Liver (tissue), 9 donors: ENCODE results near the gene GUCY2D. TPM values are rescaled to one million over a fixed set of nuclear protein-coding genes. Genes with fewer than 3 reads are reported as not detected.

Experiments used
- DNase-seq: peaks from one replicate; pipeline ENCODE4 v3.0.0-alpha.2; 2017; ENCODE audit warnings: low spot score
- H3K27ac ChIP-seq, 2 donors: one replicate each; pipeline ENCODE4 v1.7.0; 2013; ENCODE audit warnings: inconsistent platforms in 2 of 2, low read length in 2 of 2, control low read depth in 1 of 2, low read depth in 1 of 2, mild to moderate bottlenecking in 1 of 2
- H3K27me3 ChIP-seq, 4 donors: one replicate each; pipeline versions ENCODE4 v1.6.1 to v1.7.0; 2013; ENCODE audit warnings: low read length in 3 of 4, inconsistent platforms in 1 of 4, mild to moderate bottlenecking in 1 of 4, moderate library complexity in 1 of 4; ENCODE audit not compliant: control insufficient read depth in 4 of 4, insufficient read depth in 4 of 4
- H3K36me3 ChIP-seq, 4 donors: one replicate each; pipeline versions ENCODE4 v1.6.1 to v1.7.0; 2013; ENCODE audit warnings: low read length in 3 of 4, mild to moderate bottlenecking in 3 of 4, low read depth in 1 of 4, moderate library complexity in 1 of 4; ENCODE audit not compliant: control insufficient read depth in 4 of 4, insufficient read depth in 3 of 4
- H3K4me1 ChIP-seq, 4 donors: one replicate each; pipeline versions ENCODE4 v1.6.1 to v1.7.0; 2013; ENCODE audit warnings: low read length in 3 of 4, mild to moderate bottlenecking in 3 of 4, moderate library complexity in 1 of 4; ENCODE audit not compliant: control insufficient read depth in 4 of 4, insufficient read depth in 4 of 4
- H3K4me3 ChIP-seq, 3 donors: one replicate each; pipeline versions ENCODE4 v1.6.1 to v1.7.0; 2013; ENCODE audit warnings: low read length in 3 of 3, control low read depth in 1 of 3, low read depth in 1 of 3, mild to moderate bottlenecking in 1 of 3
- H3K9ac ChIP-seq, 2 donors: one replicate each; pipeline ENCODE4 v1.7.0; 2013; ENCODE audit warnings: low read length in 2 of 2, mild to moderate bottlenecking in 2 of 2, moderate library complexity in 2 of 2, control low read depth in 1 of 2, low read depth in 1 of 2
- H3K9me3 ChIP-seq, 4 donors: one replicate each; pipeline versions ENCODE4 v1.6.1 to v1.7.0; 2013; ENCODE audit warnings: low read length in 3 of 4; ENCODE audit not compliant: control insufficient read depth in 4 of 4
- EGR1 ChIP-seq, 2 donors: IDR thresholded peaks; 2 replicates each; pipeline ENCODE4 v1.6.1; 2016 to 2018; ENCODE audit warnings: antibody characterized with exemption in 2 of 2, low read depth in 2 of 2
- FOXA1 ChIP-seq: IDR thresholded peaks from 2 replicates; pipeline ENCODE4 v1.6.1; 2016; ENCODE audit warnings: antibody characterized with exemption
- FOXA2 ChIP-seq: IDR thresholded peaks from 2 replicates; pipeline ENCODE4 v1.6.1; 2016; ENCODE audit warnings: antibody characterized with exemption
- GABPA ChIP-seq, 2 donors: IDR thresholded peaks in 1 of 2; conservative IDR thresholded peaks in 1 of 2; 2 replicates each; pipeline ENCODE4 v1.6.1; 2016; ENCODE audit warnings: antibody characterized with exemption in 2 of 2, mild to moderate bottlenecking in 1 of 2, moderate library complexity in 1 of 2
- HNF4A ChIP-seq, 2 donors: conservative IDR thresholded peaks; 2 replicates each; pipeline ENCODE4 v1.6.1; 2016; ENCODE audit warnings: antibody characterized with exemption in 2 of 2, mild to moderate bottlenecking in 2 of 2
- HNF4G ChIP-seq: IDR thresholded peaks from 2 replicates; pipeline ENCODE4 v1.6.1; 2016; ENCODE audit warnings: antibody characterized with exemption
- JUND ChIP-seq, 2 donors: IDR thresholded peaks; 2 replicates each; pipeline ENCODE4 v1.6.1; 2016; ENCODE audit warnings: antibody characterized with exemption in 2 of 2
- NR2F2 ChIP-seq: IDR thresholded peaks from 2 replicates; pipeline ENCODE4 v1.6.1; 2016; ENCODE audit warnings: antibody characterized with exemption
- RAD21 ChIP-seq, 2 donors: IDR thresholded peaks; 2 replicates each; pipeline ENCODE4 v1.6.1; 2016; ENCODE audit warnings: antibody characterized with exemption in 2 of 2, mild to moderate bottlenecking in 2 of 2
- RXRA ChIP-seq, 2 donors: IDR thresholded peaks; 2 replicates each; pipeline ENCODE4 v1.6.1; 2017 to 2018; ENCODE audit warnings: antibody characterized with exemption in 2 of 2, mild to moderate bottlenecking in 1 of 2
- SP1 ChIP-seq: IDR thresholded peaks from 2 replicates; pipeline ENCODE4 v1.6.1; 2018; ENCODE audit warnings: antibody characterized with exemption, mild to moderate bottlenecking
- TAF1 ChIP-seq: conservative IDR thresholded peaks from 2 replicates; pipeline ENCODE4 v1.6.1; 2016; ENCODE audit warnings: antibody characterized with exemption, mild to moderate bottlenecking
- YY1 ChIP-seq: IDR thresholded peaks from 2 replicates; pipeline ENCODE4 v1.6.1; 2016; ENCODE audit warnings: antibody characterized with exemption, mild to moderate bottlenecking
- WGBS: extraction: QIAGEN DNeasy Blood & Tissue Kit; methylation state at CpG from one replicate; pipeline ENCODE4 v1.1.7; 2013; 5-methylcytosine and 5-hydroxymethylcytosine counted together
- polyA plus RNA-seq, 2 donors: library from polyadenylated mRNA; stranded (reverse) in 1 of 2; unstranded in 1 of 2; fragments of 200-250 nt in 1 of 2; fragments of >200 nt in 1 of 2; fragmentation: Nextera tagmentation in 1 of 2; extraction: Ambion mirVana in 1 of 2; gene quantifications; one replicate each; pipeline versions ENCODE4 v1.2.1 to v1.2.3, GENCODE V29; 2013 to 2015
- total RNA-seq, 2 donors: library from RNA; depleted of rRNA; stranded (reverse); fragments of >200 nt; gene quantifications; one replicate each; pipeline ENCODE4 v1.2.3, GENCODE V29; 2014
- TF ChIP-seq, protein P1 (sequence below): IDR thresholded peaks from 2 replicates; pipeline ENCODE4 v1.6.1; 2016; ENCODE audit warnings: antibody characterized with exemption
- TF ChIP-seq, protein P2 (sequence below): IDR thresholded peaks from 2 replicates; pipeline ENCODE4 v1.6.1; 2016; ENCODE audit warnings: antibody characterized with exemption
- TF ChIP-seq, protein P3 (sequence below): fragments of 150-350 bp; IDR thresholded peaks from 2 replicates; pipeline ENCODE4 v1.5.1; 2017; ENCODE audit warnings: improper control_type of control experiment, low read depth, low read length; ENCODE audit not compliant: missing input control
- TF ChIP-seq, protein P4 (sequence below): IDR thresholded peaks from 2 replicates; pipeline ENCODE4 v1.6.1; 2016; ENCODE audit warnings: antibody characterized with exemption
- TF ChIP-seq, protein P5 (sequence below): IDR thresholded peaks from 2 replicates; pipeline ENCODE4 v1.6.1; 2016; ENCODE audit warnings: antibody characterized with exemption, mild to moderate bottlenecking
- donor health status: healthy.
- donor health status: healthy.
- donor health status: healthy.
- donor health status: healthy.
- donor health status: healthy.

GUCY2D gene
- total and polyA plus RNA-seq, 4 donors, result 0.09 to 0.14 TPM; not detected in 2

DNA sequence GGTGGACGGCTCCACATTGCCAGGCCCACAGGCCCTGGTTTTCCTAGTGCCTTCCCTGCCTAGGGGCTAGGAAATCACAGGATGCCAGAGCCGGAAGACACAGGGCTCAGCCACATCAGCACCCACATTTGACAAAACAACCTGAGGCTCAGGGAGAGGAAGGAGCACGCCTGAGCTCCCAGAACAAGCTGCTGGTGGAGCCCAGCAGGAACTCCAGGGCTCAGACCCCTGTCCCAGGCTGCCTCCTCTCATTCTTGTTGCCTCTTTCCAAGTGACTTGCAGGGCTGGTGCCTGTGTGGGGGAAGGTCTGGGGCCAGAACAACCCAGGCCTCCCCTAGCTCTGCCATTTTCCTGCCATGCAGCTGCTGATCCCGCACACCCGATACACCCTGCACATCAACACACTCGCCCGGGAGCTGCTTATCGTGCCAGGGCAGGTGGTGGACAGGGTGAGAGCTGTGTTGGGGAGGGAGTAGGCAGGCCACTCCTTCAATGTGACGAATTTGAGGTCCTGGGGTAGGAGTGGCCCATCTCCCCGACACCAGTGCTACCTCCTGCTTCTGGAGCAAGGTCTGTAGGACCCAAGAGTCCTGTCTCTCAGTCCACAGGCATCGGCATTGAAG, 44.0 kb downstream of the GUCY2D start:
- Histone ChIP-seq H3K27ac (no peak overlapping the region), H3K27me3 (no peaks in the 10 kb centered on the region), H3K4me1 (no peaks in the 10 kb centered on the region), H3K9me3 (no peaks in the 10 kb centered on the region), H3K9ac (no peak overlapping the region), H3K36me3 (no peaks in the 10 kb centered on the region), H3K4me3 (no peak overlapping the region)
- WGBS, result 92% methylated on average over 11 of the region's 11 CpGs
- TF ChIP-seq HNF4A (conservative IDR thresholded peaks at IDR 0.05) (no peak), YY1 (no peak), SP1 (no peak), TAF1 (no peak), FOXA1 (no peak), GABPA (IDR thresholded peaks at IDR 0.05 in 1 of 2, conservative IDR thresholded peaks at IDR 0.05 in 1 of 2) (no peak), EGR1 (IDR thresholded peaks at IDR 0.05; ENCODE audit: low read depth in 2 of 2) (no peak), NR2F2 (no peak), JUND (IDR thresholded peaks at IDR 0.05) (no peak), RAD21 (IDR thresholded peaks at IDR 0.05) (no peak), RXRA (IDR thresholded peaks at IDR 0.05) (no peak), HNF4G (no peak), FOXA2 (no peak)
- TF ChIP-seq, protein P1, sequence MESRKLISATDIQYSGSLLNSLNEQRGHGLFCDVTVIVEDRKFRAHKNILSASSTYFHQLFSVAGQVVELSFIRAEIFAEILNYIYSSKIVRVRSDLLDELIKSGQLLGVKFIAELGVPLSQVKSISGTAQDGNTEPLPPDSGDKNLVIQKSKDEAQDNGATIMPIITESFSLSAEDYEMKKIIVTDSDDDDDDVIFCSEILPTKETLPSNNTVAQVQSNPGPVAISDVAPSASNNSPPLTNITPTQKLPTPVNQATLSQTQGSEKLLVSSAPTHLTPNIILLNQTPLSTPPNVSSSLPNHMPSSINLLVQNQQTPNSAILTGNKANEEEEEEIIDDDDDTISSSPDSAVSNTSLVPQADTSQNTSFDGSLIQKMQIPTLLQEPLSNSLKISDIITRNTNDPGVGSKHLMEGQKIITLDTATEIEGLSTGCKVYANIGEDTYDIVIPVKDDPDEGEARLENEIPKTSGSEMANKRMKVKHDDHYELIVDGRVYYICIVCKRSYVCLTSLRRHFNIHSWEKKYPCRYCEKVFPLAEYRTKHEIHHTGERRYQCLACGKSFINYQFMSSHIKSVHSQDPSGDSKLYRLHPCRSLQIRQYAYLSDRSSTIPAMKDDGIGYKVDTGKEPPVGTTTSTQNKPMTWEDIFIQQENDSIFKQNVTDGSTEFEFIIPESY, result no peak
- TF ChIP-seq, protein P2, sequence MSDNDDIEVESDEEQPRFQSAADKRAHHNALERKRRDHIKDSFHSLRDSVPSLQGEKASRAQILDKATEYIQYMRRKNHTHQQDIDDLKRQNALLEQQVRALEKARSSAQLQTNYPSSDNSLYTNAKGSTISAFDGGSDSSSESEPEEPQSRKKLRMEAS, result no peak
- TF ChIP-seq, protein P3, sequence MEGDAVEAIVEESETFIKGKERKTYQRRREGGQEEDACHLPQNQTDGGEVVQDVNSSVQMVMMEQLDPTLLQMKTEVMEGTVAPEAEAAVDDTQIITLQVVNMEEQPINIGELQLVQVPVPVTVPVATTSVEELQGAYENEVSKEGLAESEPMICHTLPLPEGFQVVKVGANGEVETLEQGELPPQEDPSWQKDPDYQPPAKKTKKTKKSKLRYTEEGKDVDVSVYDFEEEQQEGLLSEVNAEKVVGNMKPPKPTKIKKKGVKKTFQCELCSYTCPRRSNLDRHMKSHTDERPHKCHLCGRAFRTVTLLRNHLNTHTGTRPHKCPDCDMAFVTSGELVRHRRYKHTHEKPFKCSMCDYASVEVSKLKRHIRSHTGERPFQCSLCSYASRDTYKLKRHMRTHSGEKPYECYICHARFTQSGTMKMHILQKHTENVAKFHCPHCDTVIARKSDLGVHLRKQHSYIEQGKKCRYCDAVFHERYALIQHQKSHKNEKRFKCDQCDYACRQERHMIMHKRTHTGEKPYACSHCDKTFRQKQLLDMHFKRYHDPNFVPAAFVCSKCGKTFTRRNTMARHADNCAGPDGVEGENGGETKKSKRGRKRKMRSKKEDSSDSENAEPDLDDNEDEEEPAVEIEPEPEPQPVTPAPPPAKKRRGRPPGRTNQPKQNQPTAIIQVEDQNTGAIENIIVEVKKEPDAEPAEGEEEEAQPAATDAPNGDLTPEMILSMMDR, result no peak
- TF ChIP-seq, protein P4, sequence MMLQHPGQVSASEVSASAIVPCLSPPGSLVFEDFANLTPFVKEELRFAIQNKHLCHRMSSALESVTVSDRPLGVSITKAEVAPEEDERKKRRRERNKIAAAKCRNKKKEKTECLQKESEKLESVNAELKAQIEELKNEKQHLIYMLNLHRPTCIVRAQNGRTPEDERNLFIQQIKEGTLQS, result no peak
- DNase-seq, result no peak

DNA sequence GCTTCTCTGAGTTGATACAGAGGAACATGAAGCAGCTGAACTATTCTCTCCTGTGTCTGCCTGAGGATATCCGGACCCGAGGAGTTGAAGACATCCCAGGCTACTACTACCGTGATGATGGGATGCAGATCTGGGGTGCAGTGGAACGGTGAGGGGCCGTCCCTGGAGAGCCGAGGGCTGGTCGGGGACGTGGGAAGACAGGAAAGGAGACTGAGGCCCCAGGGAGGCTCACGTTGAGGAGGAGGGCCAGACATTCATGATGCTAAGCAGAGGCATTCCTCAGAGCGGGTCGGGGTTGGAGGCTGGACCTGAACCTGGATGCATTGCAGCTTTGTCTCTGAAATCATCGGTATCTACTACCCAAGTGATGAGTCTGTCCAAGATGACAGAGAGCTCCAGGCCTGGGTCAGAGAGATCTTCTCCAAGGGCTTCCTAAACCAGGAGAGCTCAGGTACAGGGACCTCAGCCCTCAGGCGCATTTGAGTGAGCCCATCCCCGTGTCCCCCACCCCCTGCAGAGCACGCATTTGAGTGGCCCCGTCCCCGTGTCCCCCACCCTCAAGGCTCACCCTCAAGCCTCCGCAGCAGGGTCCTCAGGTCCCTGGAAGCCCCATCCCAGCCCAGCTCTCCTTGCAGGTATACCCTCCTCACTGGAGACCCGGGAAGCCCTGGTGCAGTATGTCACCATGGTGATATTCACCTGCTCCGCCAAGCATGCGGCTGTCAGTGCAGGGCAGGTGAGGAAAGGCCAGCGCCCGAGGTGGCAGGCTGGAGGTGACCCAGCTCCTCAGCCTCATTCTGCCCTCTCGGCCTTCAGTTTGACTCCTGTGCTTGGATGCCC, 44.7 kb downstream of the GUCY2D start:
- no peak overlapping the region for H3K27ac ChIP-seq
- DNase-seq, result no peak
- no peak overlapping the region for H3K4me3 ChIP-seq
- H3K27me3 ChIP-seq, result no peaks in the 10 kb centered on the region
- H3K9me3 ChIP-seq, result no peaks in the 10 kb centered on the region
- no peaks in the 10 kb centered on the region for H3K36me3 ChIP-seq
- H3K9ac ChIP-seq, result no peak overlapping the region
- H3K4me1 ChIP-seq, result no peaks in the 10 kb centered on the region
- TF ChIP-seq, protein P4, result no peak
- TF ChIP-seq RAD21 (IDR thresholded peaks at IDR 0.05) (no peak), YY1 (no peak), FOXA1 (no peak), NR2F2 (no peak), FOXA2 (no peak), HNF4A (conservative IDR thresholded peaks at IDR 0.05) (no peak), SP1 (no peak), HNF4G (no peak), TAF1 (no peak), EGR1 (IDR thresholded peaks at IDR 0.05; ENCODE audit: low read depth in 2 of 2) (no peak), JUND (IDR thresholded peaks at IDR 0.05) (no peak)
- TF ChIP-seq, protein P2, result no peak
- TF ChIP-seq, protein P5, sequence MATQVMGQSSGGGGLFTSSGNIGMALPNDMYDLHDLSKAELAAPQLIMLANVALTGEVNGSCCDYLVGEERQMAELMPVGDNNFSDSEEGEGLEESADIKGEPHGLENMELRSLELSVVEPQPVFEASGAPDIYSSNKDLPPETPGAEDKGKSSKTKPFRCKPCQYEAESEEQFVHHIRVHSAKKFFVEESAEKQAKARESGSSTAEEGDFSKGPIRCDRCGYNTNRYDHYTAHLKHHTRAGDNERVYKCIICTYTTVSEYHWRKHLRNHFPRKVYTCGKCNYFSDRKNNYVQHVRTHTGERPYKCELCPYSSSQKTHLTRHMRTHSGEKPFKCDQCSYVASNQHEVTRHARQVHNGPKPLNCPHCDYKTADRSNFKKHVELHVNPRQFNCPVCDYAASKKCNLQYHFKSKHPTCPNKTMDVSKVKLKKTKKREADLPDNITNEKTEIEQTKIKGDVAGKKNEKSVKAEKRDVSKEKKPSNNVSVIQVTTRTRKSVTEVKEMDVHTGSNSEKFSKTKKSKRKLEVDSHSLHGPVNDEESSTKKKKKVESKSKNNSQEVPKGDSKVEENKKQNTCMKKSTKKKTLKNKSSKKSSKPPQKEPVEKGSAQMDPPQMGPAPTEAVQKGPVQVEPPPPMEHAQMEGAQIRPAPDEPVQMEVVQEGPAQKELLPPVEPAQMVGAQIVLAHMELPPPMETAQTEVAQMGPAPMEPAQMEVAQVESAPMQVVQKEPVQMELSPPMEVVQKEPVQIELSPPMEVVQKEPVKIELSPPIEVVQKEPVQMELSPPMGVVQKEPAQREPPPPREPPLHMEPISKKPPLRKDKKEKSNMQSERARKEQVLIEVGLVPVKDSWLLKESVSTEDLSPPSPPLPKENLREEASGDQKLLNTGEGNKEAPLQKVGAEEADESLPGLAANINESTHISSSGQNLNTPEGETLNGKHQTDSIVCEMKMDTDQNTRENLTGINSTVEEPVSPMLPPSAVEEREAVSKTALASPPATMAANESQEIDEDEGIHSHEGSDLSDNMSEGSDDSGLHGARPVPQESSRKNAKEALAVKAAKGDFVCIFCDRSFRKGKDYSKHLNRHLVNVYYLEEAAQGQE, result no peak
- WGBS, result 90% methylated on average over 24 of the region's 24 CpGs
